ENCODE data around the gene SLC5A11. TPM values are rescaled to one million over a fixed set of nuclear protein-coding genes. Genes with fewer than 3 reads are reported as not detected.
"Not testable (repeated sequence)": the region's sequence is repeated elsewhere in the genome, so short reads cannot be mapped to it uniquely, and the experiment has no call there.

SLC5A11 gene
- total and polyA plus RNA-seq, 12 donors: 0.06 to 0.12 TPM; not detected in 10

- DNase-seq (no peak), ATAC-seq (no peak)
- Histone ChIP-seq H3K4me1 (no peaks in the 10 kb centered on the region), H3K27me3 (no peaks in the 10 kb centered on the region), H3K36me3 (peaks cover 4 to 100% (median 92%) of the 10 kb centered on the region in 9 donors), H3K9me3 (no peaks in the 10 kb centered on the region), H3K4me3 (no peak overlapping the region), H3K27ac (no peak overlapping the region)
- WGBS, 2 donors: 90 to 93% methylated on average over 5 of the region's 5 CpGs
- intact Hi-C loops (cut with DNase I): loop anchor here in 5 of 10 donors (10.0 kb wide), 2 partner anchors 231 to 241 kb away; no protein-coding TSS in a partner anchor
- TF ChIP-seq, protein P1, sequence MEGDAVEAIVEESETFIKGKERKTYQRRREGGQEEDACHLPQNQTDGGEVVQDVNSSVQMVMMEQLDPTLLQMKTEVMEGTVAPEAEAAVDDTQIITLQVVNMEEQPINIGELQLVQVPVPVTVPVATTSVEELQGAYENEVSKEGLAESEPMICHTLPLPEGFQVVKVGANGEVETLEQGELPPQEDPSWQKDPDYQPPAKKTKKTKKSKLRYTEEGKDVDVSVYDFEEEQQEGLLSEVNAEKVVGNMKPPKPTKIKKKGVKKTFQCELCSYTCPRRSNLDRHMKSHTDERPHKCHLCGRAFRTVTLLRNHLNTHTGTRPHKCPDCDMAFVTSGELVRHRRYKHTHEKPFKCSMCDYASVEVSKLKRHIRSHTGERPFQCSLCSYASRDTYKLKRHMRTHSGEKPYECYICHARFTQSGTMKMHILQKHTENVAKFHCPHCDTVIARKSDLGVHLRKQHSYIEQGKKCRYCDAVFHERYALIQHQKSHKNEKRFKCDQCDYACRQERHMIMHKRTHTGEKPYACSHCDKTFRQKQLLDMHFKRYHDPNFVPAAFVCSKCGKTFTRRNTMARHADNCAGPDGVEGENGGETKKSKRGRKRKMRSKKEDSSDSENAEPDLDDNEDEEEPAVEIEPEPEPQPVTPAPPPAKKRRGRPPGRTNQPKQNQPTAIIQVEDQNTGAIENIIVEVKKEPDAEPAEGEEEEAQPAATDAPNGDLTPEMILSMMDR (IDR thresholded peaks at IDR 0.05): no peak
Measured at GRCh38 chr16:24805484-24805883, 40.3 kb upstream of the SLC5A11 start.

DNA sequence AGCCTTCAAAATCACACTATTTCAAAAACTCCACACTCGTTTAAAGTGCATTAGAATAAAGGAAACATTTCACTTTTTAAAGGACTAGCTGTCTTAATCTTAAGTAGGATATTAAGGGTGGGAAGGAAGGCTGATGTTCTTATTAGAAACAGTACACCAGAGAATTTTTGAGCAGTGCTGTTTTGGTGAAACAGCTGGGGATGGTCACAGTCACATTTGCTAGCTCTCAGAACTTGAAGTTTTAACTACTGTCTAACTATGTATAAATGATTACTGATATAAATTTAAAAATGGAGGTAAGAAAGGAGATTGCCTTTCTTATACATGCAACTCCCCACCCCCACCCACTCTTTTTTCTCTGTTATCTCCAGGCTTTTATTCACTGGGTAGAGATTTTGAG, 38.5 kb upstream of the SLC5A11 start:
- ATAC-seq (no peak), DNase-seq (no peak)
- peaks cover 4 to 100% (median 91%) of the 10 kb centered on the region in 9 donors for H3K36me3 ChIP-seq
- H3K4me3 ChIP-seq: no peak overlapping the region
- H3K27ac ChIP-seq: no peak overlapping the region
- H3K27me3 ChIP-seq: no peaks in the 10 kb centered on the region
- no peaks in the 10 kb centered on the region for H3K9me3 ChIP-seq
- 69 to 77% methylated on average over 1 of the region's 1 CpG for WGBS, 2 donors
- peaks cover 0 to under 1% (median 0%) of the 10 kb centered on the region in 9 donors for H3K4me1 ChIP-seq
- TF ChIP-seq, protein P1 (IDR thresholded peaks at IDR 0.05): no peak
- intact Hi-C loops (cut with DNase I): loop anchor here in 5 of 10 donors (10.0 kb wide), 2 partner anchors 232 to 242 kb away; no protein-coding TSS in a partner anchor

DNA sequence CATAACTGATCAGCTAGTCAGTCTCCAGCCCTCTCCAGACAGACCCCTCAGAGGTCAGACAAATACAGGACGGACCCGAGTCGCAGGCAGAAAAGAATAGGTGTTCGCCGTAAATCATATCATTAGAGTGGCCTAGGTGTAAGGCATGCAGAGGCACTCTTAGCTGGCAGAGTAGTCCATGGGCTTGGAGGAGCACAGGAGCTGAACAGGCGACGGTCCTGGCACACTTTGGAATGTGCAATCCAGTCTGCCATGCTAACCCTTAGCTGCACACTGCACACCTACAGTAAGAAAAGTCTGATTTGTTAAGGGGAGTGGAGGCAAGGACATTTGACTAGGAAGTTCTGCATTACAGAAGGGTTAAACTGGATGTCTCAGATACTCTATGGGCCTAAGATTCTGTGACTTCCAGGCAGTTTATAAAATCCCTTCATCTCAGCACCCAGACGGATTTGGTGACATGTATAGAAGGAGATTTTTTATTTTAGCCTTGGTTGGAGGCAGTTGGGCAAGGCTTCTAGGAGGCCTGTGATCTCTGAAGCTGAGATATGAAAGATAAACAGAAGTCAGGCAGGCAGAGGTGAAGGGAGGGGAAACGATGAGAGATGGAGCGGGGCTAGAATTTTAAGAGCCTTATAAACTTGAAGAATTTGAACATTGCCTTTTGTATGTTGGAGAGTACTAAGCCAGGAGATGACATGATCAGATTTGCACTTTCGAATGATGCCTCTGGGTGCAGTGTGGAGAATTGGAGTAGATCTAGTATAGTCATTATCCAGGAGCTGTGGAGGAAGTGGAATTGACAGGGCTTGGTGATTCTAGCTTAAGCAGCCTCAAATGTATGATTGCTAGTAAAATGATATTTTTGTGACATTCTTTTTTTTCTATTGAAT, 34.6 kb upstream of the SLC5A11 start:
- H3K27me3 ChIP-seq: no peaks in the 10 kb centered on the region
- no peak overlapping the region for H3K27ac ChIP-seq
- peaks cover 0 to 7% (median 0%) of the 10 kb centered on the region in 9 donors for H3K4me1 ChIP-seq
- TF ChIP-seq, protein P1 (IDR thresholded peaks at IDR 0.05): no peak
- ATAC-seq (peak in 2 of 8 donors; percentile 17 to 29), DNase-seq (no peak)
- H3K36me3 ChIP-seq: peaks cover 9 to 100% (median 86%) of the 10 kb centered on the region in 9 donors
- intact Hi-C loops (cut with DNase I): loop anchor here in 1 of 10 donors (10.0 kb wide), 1 partner anchor 256 kb away; no protein-coding TSS in a partner anchor
- no peak overlapping the region for H3K4me3 ChIP-seq
- 70 to 76% methylated on average over 11 of the region's 11 CpGs for WGBS, 2 donors
- H3K9me3 ChIP-seq: no peaks in the 10 kb centered on the region

GRCh38 chr16:24812813-24813212, 33.0 kb upstream of the SLC5A11 start:
- DNase-seq, H3K27ac ChIP-seq, H3K4me1 ChIP-seq, H3K9me3 ChIP-seq, H3K4me3 ChIP-seq, H3K27me3 ChIP-seq: not testable (repeated sequence)
- ATAC-seq: peak in 1 of 8 donors; percentile 16
- WGBS, 2 donors: 79 to 82% methylated on average over 6 of the region's 6 CpGs
- intact Hi-C loops (cut with DNase I): loop anchor here in 1 of 10 donors (10.0 kb wide), 1 partner anchor 258 kb away; no protein-coding TSS in a partner anchor
- H3K36me3 ChIP-seq: peaks cover 9 to 100% (median 86%) of the 10 kb centered on the region in 9 donors

All from heart right ventricle (tissue), 16 donors.